Hematopoietic multipotent progenitor cell treated with erythropoietin and hydrocortisone succinate and interleukin-3 and kit ligand, for 6 days (in vitro differentiated cells): Measurements from ENCODE around the gene EFCC1.

Experiments used
- DNase-seq: peaks from one replicate; pipeline ENCODE4 v3.0.0-alpha.2; 2015

The EFCC1 gene, protein sequence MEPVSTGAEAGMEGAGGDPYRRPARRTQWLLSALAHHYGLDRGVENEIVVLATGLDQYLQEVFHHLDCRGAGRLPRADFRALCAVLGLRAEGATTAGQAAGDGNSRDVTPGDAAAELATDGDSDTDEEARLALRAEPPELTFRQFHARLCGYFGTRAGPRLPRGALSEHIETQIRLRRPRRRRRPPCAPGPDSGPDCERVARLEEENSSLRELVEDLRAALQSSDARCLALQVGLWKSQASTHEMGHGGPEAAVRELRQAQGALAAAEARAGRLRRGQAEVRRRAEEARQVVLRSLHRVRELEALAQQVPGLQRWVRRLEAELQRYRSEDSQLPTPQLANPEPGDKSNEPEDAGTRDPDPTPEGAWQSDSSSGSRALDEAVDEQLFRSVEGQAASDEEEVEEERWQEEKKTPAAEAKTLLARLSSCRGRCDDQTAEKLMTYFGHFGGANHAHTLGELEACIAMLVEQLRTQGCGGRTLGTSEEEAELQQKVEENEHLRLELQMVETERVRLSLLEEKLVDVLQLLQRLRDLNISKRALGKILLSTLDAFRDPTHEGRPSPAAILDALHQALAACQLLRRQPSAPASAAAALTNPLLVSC

GRCh38 chr3:129001101-129001805 is at the start of gene EFCC1:
Gene EFCC1 (plus strand): TSS chr3:129001304. CDS start chr3:129001629, 325 bp downstream.
- peak; percentile 39 for DNase-seq

DNA sequence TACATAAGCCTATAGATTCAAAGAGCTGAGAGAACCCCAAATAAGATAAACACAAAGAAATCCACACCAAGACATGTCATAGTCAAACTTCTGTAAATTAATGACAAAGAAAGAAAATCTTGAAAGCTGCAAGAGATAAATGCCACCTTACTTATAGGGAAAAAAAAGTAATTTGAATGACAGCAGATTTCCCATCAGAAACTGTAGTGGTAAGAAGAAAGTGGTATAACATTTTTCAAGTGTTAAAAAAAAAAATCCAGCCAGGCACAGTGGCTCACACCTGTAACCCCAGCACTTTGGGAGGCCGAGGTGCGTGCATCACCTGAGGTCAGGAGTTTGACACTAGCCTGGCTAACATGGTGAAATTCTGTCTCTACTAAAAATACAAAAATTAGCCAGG is 44.7 kb upstream of the EFCC1 start:
- DNase-seq = no peak

GRCh38 chr3:128965280-128965679 is 35.8 kb upstream of the EFCC1 start:
- DNase-seq = no peak

DNA sequence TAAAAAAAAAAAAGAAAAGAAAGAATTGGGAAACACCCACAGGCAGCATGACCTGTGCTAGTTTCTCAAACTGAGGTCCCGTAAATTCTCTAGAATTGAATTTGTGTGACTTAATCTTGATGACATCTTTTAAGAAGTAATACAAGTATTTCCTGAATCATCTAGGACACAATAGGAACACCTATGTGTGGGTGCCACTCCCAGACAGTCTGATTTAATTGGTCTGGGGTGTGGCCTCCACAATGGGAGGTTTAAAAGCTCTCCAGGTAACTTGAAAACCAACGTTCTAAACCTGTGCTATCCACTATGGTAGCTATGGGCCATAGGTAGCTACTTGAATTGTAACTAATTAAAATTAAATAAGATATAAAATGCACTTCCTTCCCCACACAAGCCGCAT is 35.3 kb upstream of the EFCC1 start:
- DNase-seq = no peak

GRCh38 chr3:128967748-128968355 is 33.3 kb upstream of the EFCC1 start:
- no peak for DNase-seq

DNA sequence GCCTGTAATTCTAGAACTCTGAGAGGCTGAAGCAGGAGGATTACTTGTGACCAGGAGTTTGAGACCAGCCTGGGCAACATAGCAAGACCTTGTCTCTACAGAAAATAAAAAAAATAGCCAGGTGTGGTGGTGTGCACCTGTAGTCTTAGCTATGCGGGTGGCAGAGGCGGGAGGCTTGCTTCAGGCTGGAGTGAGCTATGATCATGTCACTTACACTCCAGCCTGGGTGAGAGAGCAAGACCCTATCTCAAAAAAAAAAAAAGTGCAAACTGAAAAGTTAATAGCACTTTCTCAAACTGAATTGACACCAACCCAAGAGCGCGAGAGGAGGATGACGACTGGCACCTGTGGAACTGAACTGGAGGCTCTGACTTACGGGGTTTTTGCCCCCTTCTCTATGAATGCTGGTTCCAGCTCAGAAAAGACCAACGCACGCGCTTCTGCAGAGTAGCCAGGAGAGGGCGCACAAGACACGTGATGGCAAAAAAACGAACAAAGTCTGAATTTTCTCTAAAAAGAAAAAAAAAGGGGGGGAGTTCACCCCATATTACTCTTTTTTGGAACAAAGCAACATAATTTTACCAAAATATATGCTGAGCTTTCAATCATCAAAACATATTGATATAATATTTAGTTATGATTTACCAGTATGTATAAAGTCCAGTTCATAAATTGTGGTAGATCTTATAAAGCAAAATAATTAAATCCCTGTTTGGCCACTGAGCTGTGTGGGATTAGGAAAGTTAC is 30.9 kb upstream of the EFCC1 start:
- peak; percentile 82 for DNase-seq

DNA sequence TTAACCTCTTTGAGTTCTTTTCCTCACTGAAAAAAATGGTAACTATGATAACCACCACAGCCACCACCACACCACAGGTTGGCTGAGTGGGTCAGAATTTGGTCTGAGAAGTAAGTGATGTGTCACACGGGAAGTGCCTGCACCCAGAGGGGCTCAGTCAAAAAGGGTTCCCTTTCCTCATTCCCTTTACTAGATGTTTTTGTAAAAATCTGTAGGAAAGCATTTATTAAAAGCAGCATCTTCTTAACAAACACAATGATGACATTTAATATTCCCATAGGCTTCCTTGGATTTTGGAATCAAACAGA is 30.4 kb upstream of the EFCC1 start:
- no peak for DNase-seq

DNA sequence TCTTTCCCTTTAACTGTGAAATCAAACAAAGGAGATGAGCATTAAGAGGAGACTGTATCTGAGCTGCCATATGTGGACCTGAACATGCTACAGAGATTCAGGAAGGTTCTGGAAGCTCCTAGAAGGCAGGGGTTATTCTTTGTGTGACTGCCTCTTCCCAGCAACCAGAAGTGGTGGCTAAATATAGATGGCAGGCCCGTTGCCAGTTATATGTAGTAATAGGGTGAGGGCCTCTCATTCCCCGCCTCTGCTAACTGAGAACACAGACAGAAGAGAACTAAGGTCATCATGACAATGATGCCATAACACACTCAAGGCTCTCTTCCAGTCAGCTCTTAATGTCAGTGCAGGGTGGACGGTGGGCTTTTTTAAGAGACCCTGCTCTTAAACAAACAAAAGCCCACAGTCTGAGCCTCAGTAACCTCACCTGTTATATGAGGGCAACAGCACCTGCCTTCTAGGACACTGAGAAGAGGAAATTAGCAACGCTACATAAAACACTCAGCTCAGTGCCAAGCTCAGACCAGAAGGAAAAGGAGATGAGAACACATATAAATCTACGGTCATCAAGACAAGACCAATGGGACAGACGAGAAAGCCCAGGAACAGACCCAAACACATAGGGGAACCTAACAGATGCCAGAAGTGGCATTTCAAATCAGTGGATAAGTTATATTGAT is 29.5 kb upstream of the EFCC1 start:
- DNase-seq = no peak

DNA sequence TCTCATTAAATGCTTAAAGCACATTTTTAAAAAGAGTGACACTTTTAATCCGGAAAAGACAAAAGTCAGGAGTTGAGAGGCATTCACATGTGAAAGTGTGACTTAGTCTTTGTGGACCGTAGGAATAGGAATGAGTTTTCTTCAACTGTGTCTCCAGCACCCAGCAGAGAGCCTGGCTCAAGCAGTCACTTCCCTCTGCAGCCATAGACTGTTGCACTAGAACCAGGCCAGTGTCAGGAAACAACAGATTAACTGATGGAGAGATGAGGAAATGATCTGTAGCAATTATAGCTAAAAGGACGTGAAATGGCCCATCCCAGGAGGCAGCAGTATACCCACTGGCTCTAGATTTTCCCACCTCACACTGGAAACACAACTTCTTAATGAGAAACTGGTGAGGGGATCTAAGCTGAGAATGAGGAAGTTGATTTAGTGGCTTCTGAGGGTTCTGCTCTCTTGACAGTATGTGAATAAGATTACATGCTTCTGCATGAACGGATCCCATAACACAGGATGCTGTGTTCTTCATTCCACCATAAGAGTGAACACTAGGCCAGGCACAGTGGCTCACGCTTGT is 27.0 kb upstream of the EFCC1 start:
- DNase-seq = peak; percentile 57

- no peak for DNase-seq
Observed at GRCh38 chr3:128975276-128975675, 25.8 kb upstream of the EFCC1 start.

GRCh38 chr3:128983293-128984069 is 17.6 kb upstream of the EFCC1 start:
- no peak for DNase-seq

DNA sequence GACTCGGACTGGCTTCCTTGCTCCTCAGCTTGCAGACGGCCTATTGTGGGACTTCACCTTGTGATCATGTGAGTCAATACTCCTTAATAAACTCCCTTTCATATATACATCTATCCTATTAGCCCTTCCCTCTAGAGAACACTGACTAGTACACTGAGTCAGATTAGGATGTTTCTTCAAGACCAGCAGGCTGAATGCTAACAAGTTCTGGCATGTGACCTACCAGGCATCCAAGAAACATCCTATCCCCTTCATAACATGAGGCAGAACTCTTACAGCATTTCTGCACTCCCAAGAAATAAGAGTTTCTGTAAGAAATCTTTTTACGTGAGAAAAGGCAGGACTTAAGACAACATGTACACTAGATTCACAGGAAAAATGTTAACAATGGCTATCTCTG is 16.5 kb upstream of the EFCC1 start:
- DNase-seq = no peak

DNA sequence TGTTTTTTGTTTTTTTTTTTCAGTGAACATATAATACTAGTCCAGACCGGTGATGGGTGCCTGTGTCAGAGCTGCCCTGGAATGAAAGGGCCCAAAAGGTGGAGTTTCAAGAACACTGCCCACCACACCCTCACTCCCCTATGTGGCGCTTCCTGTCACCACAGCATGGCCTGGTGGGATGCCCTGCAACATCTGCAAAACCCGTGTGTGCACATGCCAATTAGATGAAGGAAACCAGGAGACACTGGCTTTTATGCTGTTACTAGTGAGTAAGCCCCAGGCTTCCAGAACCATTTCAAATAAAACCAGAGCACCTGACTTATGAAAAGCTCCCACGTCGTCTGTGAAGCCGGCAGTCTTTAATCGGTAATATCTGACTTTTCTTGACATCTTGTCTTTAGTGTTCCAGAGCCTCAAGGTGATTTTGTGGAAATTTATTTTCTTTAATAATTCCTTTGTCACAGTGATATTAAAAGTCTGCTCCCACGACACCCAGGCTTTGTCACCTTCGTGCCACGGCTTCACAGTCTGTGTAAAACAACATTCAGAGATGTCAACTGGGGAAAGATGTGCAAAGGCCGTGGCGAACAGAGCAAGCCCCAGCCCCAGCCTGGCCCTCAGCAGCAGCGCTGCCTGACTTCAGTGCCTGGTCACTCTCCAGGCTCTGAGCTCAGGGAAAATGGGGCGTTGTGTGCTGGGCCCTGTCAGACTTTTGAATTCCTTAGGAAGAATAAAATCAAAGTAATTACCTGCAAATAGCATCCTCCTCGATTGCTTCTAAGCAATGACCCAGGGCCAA is 13.6 kb upstream of the EFCC1 start:
- no peak for DNase-seq

DNA sequence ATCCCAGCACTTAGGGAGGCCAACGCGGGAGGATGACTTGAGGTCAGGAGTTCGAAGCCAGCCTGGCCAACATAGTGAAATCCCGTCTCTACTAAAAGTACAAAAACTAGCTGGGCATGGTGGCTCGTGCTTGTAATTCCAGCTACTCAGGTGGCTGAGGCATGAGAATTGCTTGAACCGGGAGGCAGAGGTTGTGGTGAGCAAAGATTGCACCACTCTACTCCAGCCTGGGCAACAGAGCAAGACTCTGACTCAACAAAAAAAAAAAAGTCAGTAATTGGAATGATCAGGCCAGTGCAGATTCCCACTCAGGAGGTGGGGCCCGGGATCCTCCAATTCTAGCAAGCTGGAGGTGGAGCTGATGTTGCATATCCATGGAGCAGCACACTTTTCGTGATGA is 12.8 kb upstream of the EFCC1 start:
- no peak for DNase-seq

- no peak for DNase-seq
Observed at GRCh38 chr3:128991355-128991895, 9.7 kb upstream of the EFCC1 start.

DNA sequence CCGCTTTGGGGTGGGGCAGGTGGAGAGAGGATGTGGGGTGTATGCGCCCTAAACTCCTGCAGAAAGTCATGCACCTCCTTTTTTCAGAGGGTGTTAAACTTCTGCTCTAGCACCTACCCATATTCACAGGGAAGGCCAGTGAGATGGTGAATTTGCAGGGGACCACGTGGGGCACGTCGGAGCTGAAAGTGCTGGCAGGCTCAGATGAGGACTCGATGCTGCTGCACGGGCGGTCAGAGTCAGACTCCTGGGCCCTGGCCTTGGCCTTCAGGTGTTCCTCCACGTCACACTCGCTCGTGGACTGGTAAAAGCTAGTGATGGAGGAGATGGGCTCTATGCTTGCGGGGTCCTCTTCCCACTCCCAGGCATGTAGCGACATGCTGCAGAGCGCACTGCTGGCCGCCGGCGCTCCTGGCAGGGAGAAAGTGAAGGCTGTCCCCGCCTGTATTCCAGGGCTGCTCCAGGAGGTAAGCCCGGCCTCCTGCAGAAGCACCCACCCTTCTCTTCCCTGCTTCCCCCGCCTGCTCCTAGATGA is 8.1 kb upstream of the EFCC1 start:
- DNase-seq = no peak

GRCh38 chr3:128993461-128994172 is 7.5 kb upstream of the EFCC1 start, which contains the start of gene CFAP92:
Gene CFAP92 (minus strand): TSS chr3:128994076. CDS start chr3:128993304, 772 bp downstream.
- DNase-seq = peak; percentile 91

DNA sequence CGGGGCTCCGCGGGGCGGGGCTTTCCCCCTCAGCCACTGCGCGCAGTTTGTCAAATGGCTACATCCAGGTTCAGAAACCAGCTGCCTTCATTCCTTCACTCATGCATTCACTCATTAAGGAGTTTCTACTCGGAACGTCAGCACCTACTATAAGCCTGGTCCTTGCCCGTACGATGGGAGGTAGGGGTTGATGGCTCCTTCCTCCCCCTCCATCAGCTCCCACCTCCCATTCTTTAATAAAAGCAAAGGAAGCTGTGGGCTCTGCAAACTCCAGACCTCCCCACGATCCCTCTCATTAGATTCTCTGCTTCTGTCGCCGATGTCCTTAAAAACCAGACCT is 7.0 kb upstream of the EFCC1 start:
- no peak for DNase-seq
